ENCODE measurements around the gene BMPR1A.
A peak's percentile ranks its signal among the peaks of the same experiment; 100 is the strongest.

BMPR1A gene

GRCh38 chr10:86878983-86879713 is 122.7 kb downstream of the BMPR1A start:
- TF ChIP-seq CTCF (IDR thresholded peaks at IDR 0.05; ENCODE audit: insufficient read depth, low read length, poor library complexity, severe bottlenecking), result no peak
- no peaks in the 10 kb centered on the region for H3K27me3 ChIP-seq (replicated peaks; ENCODE audit: control insufficient read depth, insufficient read depth, low read length)
- peak; percentile 26 for DNase-seq (ENCODE audit: extremely low read depth, insufficient read length)

GRCh38 chr10:86880971-86881370 is 124.6 kb downstream of the BMPR1A start:
- H3K27me3 ChIP-seq (replicated peaks; ENCODE audit: control insufficient read depth, insufficient read depth, low read length), result no peaks in the 10 kb centered on the region
- no peak overlapping the region for H3K4me3 ChIP-seq (replicated peaks; ENCODE audit: low read depth, low read length)
- no peaks in the 10 kb centered on the region for H3K36me3 ChIP-seq (ENCODE audit: control insufficient read depth, insufficient read depth, low read length)
- TF ChIP-seq CTCF (IDR thresholded peaks at IDR 0.05; ENCODE audit: insufficient read depth, low read length, poor library complexity, severe bottlenecking), result no peak
- DNase-seq (ENCODE audit: extremely low read depth, insufficient read length), result no peak

More at GRCh38 chr10:86878983-86879713, 122.7 kb downstream of the BMPR1A start:
- Histone ChIP-seq H3K4me3 (replicated peaks; ENCODE audit: low read depth, low read length) (no peak overlapping the region), H3K36me3 (ENCODE audit: control insufficient read depth, insufficient read depth, low read length) (no peaks in the 10 kb centered on the region)

GRCh38 chr10:86888585-86889381 is 132.4 kb downstream of the BMPR1A start:
- no peak overlapping the region for H3K4me3 ChIP-seq (replicated peaks; ENCODE audit: low read depth, low read length)
- no peaks in the 10 kb centered on the region for H3K27me3 ChIP-seq (replicated peaks; ENCODE audit: control insufficient read depth, insufficient read depth, low read length)
- no peak for TF ChIP-seq CTCF (IDR thresholded peaks at IDR 0.05; ENCODE audit: insufficient read depth, low read length, poor library complexity, severe bottlenecking)
- no peaks in the 10 kb centered on the region for H3K36me3 ChIP-seq (ENCODE audit: control insufficient read depth, insufficient read depth, low read length)
- peak; percentile 75 for DNase-seq (ENCODE audit: extremely low read depth, insufficient read length)

GRCh38 chr10:86889997-86890396 is 133.6 kb downstream of the BMPR1A start:
- H3K36me3 ChIP-seq (ENCODE audit: control insufficient read depth, insufficient read depth, low read length), result no peaks in the 10 kb centered on the region
- no peak for TF ChIP-seq CTCF (IDR thresholded peaks at IDR 0.05; ENCODE audit: insufficient read depth, low read length, poor library complexity, severe bottlenecking)
- H3K27me3 ChIP-seq (replicated peaks; ENCODE audit: control insufficient read depth, insufficient read depth, low read length), result no peaks in the 10 kb centered on the region
- no peak for DNase-seq (ENCODE audit: extremely low read depth, insufficient read length)
- no peak overlapping the region for H3K4me3 ChIP-seq (replicated peaks; ENCODE audit: low read depth, low read length)

- Histone ChIP-seq H3K36me3 (ENCODE audit: control insufficient read depth, insufficient read depth, low read length) (no peaks in the 10 kb centered on the region; the same call in 1 of the 2 replicates), H3K4me3 (replicated peaks; ENCODE audit: low read depth, low read length) (no peak overlapping the region), H3K27me3 (replicated peaks; ENCODE audit: control insufficient read depth, insufficient read depth, low read length) (no peaks in the 10 kb centered on the region)
- DNase-seq (ENCODE audit: extremely low read depth, insufficient read length), result no peak
- TF ChIP-seq CTCF (IDR thresholded peaks at IDR 0.05; ENCODE audit: insufficient read depth, low read length, poor library complexity, severe bottlenecking), result no peak
Measured at GRCh38 chr10:86898511-86898910, 142.1 kb downstream of the BMPR1A start.

All from GM06990 (cell line).